SHP77 treated with DMSO at 0.1 percent for 48 hours (cell line): ENCODE data around the gene EEFSEC.

Source experiments
- DNase-seq: peaks from one replicate; lab custom pipeline; 2025; lab: John Stamatoyannopoulos, UW

EEFSEC gene

GRCh38 chr3:128153156-128154041, at the start of gene EEFSEC:
TSS of gene EEFSEC (plus strand) at chr3:128153481. CDS start at chr3:128153508, 27 bp downstream.
- DNase-seq, result peak; percentile 71

- no peak for DNase-seq
These were observed 45.4 kb upstream of the EEFSEC start for GRCh38 chr3:128107834-128108233.

GRCh38 chr3:128111147-128111546, 42.1 kb upstream of the EEFSEC start:
- DNase-seq, result no peak

GRCh38 chr3:128112357-128112968, 40.8 kb upstream of the EEFSEC start:
- peak; percentile 11 for DNase-seq

GRCh38 chr3:128113817-128114794, 39.2 kb upstream of the EEFSEC start:
- no peak for DNase-seq

GRCh38 chr3:128122013-128122412, 31.3 kb upstream of the EEFSEC start:
- DNase-seq, result no peak

GRCh38 chr3:128123156-128123537, 30.1 kb upstream of the EEFSEC start:
- DNase-seq, result no peak

- DNase-seq, result peak; percentile 95
These were observed 29.5 kb upstream of the EEFSEC start, which contains the start of gene RUVBL1 for GRCh38 chr3:128123538-128124368. TSS of gene RUVBL1 (minus strand) at chr3:128123812. CDS start at chr3:128123724, 88 bp downstream.

GRCh38 chr3:128127236-128127635, 26.0 kb upstream of the EEFSEC start:
- DNase-seq, result no peak

GRCh38 chr3:128128251-128128650, 25.0 kb upstream of the EEFSEC start:
- DNase-seq, result no peak

- DNase-seq, result no peak
These were observed 21.2 kb upstream of the EEFSEC start for GRCh38 chr3:128131897-128132646.

GRCh38 chr3:128133273-128133883, 19.9 kb upstream of the EEFSEC start:
- peak; percentile 23 for DNase-seq

GRCh38 chr3:128143496-128143895, 9.8 kb upstream of the EEFSEC start:
- DNase-seq, result no peak

GRCh38 chr3:128144512-128145187, 8.6 kb upstream of the EEFSEC start:
- DNase-seq, result no peak

- no peak for DNase-seq
These were observed 8.0 kb upstream of the EEFSEC start for GRCh38 chr3:128145279-128145678.

GRCh38 chr3:128146201-128146600, 7.1 kb upstream of the EEFSEC start:
- no peak for DNase-seq

- no peak for DNase-seq
These were observed 3.6 kb upstream of the EEFSEC start for GRCh38 chr3:128149650-128150049.

GRCh38 chr3:128151758-128152274, 1.5 kb upstream of the EEFSEC start:
- DNase-seq, result no peak
